ENCODE data around the gene LNP1. TPM values are rescaled to one million over a fixed set of nuclear protein-coding genes. Genes with fewer than 3 reads are reported as not detected.
"Not testable (repeated sequence)": the region's sequence is repeated elsewhere in the genome, so short reads cannot be mapped to it uniquely, and the experiment has no call there.

Gene LNP1
- polyA plus RNA-seq, 3 donors: 7.2 to 7.8 (median 7.5) TPM

- no peak for DNase-seq (ENCODE audit: extremely low read depth in 1 of 11, low read depth in 9 of 11, low spot score in 4 of 11)
Observed at GRCh38 chr3:100419406-100419805, 18.1 kb downstream of the LNP1 start.

GRCh38 chr3:100420885-100421284 is 19.5 kb downstream of the LNP1 start:
- DNase-seq (ENCODE audit: extremely low read depth in 1 of 11, low read depth in 9 of 11, low spot score in 4 of 11): no peak

- no peak for DNase-seq (ENCODE audit: extremely low read depth in 1 of 11, low read depth in 9 of 11, low spot score in 4 of 11)
Observed at GRCh38 chr3:100423611-100424010, 22.3 kb downstream of the LNP1 start.

GRCh38 chr3:100424261-100424660 is 22.9 kb downstream of the LNP1 start:
- DNase-seq (ENCODE audit: extremely low read depth in 1 of 11, low read depth in 9 of 11, low spot score in 4 of 11): no peak

GRCh38 chr3:100425316-100425715 is 24.0 kb downstream of the LNP1 start:
- DNase-seq (ENCODE audit: extremely low read depth in 1 of 11, low read depth in 9 of 11, low spot score in 4 of 11): no peak

- no peak for DNase-seq (ENCODE audit: extremely low read depth in 1 of 11, low read depth in 9 of 11, low spot score in 4 of 11)
Observed at GRCh38 chr3:100426067-100426682, 24.8 kb downstream of the LNP1 start.

- DNase-seq (ENCODE audit: extremely low read depth in 1 of 11, low read depth in 9 of 11, low spot score in 4 of 11): peak in 2 of 11 donors; percentile 4 to 14
Observed at GRCh38 chr3:100427699-100428098, 26.4 kb downstream of the LNP1 start.

- DNase-seq (ENCODE audit: extremely low read depth in 1 of 11, low read depth in 9 of 11, low spot score in 4 of 11): no peak
Observed at GRCh38 chr3:100429187-100429716, 27.9 kb downstream of the LNP1 start.

GRCh38 chr3:100436951-100437350 is 35.6 kb downstream of the LNP1 start:
- DNase-seq (ENCODE audit: extremely low read depth in 1 of 11, low read depth in 9 of 11, low spot score in 4 of 11): no peak

GRCh38 chr3:100437721-100438622 is 36.6 kb downstream of the LNP1 start:
- no peak for DNase-seq (ENCODE audit: extremely low read depth in 1 of 11, low read depth in 9 of 11, low spot score in 4 of 11)

- no peak for DNase-seq (ENCODE audit: extremely low read depth in 1 of 11, low read depth in 9 of 11, low spot score in 4 of 11)
Observed at GRCh38 chr3:100438623-100438974, 37.3 kb downstream of the LNP1 start.

- no peak for DNase-seq (ENCODE audit: extremely low read depth in 1 of 11, low read depth in 9 of 11, low spot score in 4 of 11)
Observed at GRCh38 chr3:100440895-100441294, 39.6 kb downstream of the LNP1 start.

GRCh38 chr3:100443690-100444089 is 42.4 kb downstream of the LNP1 start:
- no peak for DNase-seq (ENCODE audit: extremely low read depth in 1 of 11, low read depth in 9 of 11, low spot score in 4 of 11)

GRCh38 chr3:100447067-100447466 is 45.7 kb downstream of the LNP1 start:
- not testable (repeated sequence) for DNase-seq (ENCODE audit: extremely low read depth in 1 of 11, low read depth in 9 of 11, low spot score in 4 of 11)

GRCh38 chr3:100448079-100448478 is 46.7 kb downstream of the LNP1 start:
- DNase-seq (ENCODE audit: extremely low read depth in 1 of 11, low read depth in 9 of 11, low spot score in 4 of 11): no peak

GRCh38 chr3:100449214-100449613 is 47.9 kb downstream of the LNP1 start:
- no peak for DNase-seq (ENCODE audit: extremely low read depth in 1 of 11, low read depth in 9 of 11, low spot score in 4 of 11)

- DNase-seq (ENCODE audit: extremely low read depth in 1 of 11, low read depth in 9 of 11, low spot score in 4 of 11): peak in 1 of 11 donors; percentile 11
Observed at GRCh38 chr3:100454677-100455076, 53.3 kb downstream of the LNP1 start.

GRCh38 chr3:100455841-100456550 is 54.7 kb downstream of the LNP1 start:
- DNase-seq (ENCODE audit: extremely low read depth in 1 of 11, low read depth in 9 of 11, low spot score in 4 of 11): no peak

- DNase-seq (ENCODE audit: extremely low read depth in 1 of 11, low read depth in 9 of 11, low spot score in 4 of 11): no peak
Observed at GRCh38 chr3:100456745-100457144, 55.4 kb downstream of the LNP1 start.

- no peak for DNase-seq (ENCODE audit: extremely low read depth in 1 of 11, low read depth in 9 of 11, low spot score in 4 of 11)
Observed at GRCh38 chr3:100457811-100458210, 56.5 kb downstream of the LNP1 start.

All from renal cortex interstitium (tissue), 11 donors.